MV-4-11 (cell line): ENCODE data around the gene DICER1.
"Not testable (repeated sequence)": the region's sequence is repeated elsewhere in the genome, so short reads cannot be mapped to it uniquely, and the experiment has no call there.

Experiments
- DNase-seq: peaks from one replicate; lab custom pipeline; 2025; lab: John Stamatoyannopoulos, UW

DICER1 gene

DNA sequence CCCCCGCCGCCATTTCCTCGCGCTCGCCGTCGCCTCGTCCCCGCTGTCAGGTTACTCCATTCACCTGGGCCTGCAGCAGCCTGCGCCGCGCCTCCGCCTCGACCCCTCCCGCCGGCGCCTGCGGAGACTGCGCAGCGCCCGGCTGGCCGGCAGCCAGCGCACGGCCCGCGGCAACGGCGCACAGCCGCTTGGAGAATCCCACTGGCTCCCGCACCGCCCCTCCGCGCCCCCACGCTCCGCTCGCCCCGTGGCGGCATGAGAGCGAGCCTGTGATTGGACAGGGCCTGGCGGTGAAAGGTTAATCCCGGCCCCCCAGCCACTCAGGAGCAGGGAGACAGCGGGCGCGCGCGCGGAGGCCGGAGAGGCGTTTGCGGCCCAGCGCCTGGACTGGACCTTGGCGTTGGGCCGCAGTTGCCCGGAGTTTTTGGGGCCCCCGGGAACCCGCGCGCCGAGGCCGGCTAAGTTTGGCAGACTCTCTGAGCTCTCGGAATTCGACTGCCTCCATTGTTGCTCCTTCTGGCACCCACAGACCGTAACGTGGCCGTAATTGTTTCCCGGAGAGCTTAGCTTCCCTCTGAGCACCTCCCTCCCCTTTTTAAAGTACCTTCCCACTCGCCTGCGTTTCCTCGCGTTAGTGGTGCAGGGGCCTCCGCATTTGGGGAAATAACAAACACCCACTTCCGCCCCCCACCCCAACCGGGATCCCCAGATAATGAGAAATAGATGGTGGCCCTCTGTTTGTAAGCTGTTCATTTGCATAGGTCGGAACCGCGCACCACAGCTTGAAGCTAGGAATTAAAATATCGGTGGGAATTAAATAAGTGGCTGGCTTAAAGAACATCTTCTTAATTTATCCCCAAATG is at the start of gene DICER1:
Gene DICER1 (minus strand): TSS at position 203 of the 863 bp plus-strand sequence. CDS start 24,071 bp downstream, outside the sequence.
- DNase-seq: peak; percentile 84

DNA sequence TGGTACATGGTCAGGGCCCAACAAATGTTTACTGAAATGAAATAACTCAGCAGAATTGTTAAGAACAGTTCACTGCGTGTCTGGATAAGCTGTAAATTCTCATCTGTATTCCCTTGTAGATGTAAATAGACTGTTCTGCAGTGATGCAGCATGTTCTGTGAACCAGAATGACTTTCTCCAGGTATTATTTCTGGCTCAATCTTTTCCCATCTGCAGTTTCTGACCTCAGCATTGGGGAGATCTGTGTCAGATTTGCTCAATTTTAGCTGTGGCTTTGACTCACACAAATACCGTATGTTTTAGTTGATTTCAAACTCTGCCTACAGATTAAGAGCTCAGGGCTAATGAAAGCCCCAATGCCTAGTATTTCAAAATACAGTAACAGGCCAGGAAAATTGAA is 49.2 kb upstream of the DICER1 start:
- DNase-seq: no peak

GRCh38 chr14:95204705-95205104 is 47.4 kb upstream of the DICER1 start:
- DNase-seq: no peak

GRCh38 chr14:95201745-95202144 is 44.4 kb upstream of the DICER1 start:
- not testable (repeated sequence) for DNase-seq

- peak; percentile 64 for DNase-seq
These were observed 43.1 kb upstream of the DICER1 start for GRCh38 chr14:95200404-95200803.

DNA sequence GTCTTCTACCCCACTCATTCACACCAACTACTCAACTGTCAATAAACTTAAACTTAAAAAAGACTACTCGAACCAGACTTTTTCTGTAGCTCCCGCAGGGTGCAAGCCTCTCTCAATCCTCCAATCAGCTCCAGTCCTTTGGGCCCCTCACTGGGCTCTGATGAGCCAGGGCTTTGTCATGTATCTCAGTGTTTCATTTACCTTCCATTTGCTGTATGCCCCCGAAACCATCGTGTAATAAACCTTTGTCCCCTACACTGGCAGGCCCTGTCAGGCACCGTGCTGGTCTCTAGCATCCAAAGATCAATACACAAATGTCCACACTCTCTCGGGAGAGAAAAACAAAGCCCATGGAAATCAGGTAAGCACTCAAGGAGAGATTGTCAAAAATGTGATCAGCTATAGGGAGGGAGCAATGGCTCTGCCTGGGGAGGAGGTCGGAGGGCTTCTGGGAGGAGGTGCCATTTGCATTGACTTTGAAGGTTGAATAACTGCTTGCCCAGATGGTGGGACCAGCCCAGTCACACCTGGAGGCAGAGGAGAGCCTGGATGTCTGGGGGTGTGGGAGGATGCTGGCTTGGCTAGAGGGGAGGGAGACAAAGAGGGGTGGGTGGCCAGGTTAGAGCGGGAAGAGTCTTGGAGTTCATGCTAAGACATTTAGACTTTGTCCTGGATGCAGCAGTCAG is 42.1 kb upstream of the DICER1 start:
- no peak for DNase-seq

DNA sequence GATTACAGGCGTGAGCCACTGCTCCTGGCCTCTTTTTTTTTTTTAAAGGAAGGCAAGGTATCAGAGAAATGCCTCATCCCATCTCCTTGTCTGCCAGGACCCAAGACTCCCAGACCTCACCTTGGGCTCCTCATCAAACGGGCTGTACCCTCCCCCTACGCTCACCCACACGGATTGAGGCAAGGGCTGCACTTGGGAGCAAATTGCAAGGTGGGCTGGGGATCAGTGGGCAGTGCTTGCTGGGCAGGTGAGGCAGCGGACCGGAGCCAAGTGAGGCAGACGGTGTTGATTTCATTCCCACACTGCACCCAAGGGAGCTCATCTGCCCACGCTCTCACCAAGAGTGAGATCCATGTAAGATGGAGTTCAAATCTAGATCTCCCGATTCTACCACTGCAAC is 41.0 kb upstream of the DICER1 start:
- no peak for DNase-seq

GRCh38 chr14:95197551-95197950 is 40.2 kb upstream of the DICER1 start:
- no peak for DNase-seq

DNA sequence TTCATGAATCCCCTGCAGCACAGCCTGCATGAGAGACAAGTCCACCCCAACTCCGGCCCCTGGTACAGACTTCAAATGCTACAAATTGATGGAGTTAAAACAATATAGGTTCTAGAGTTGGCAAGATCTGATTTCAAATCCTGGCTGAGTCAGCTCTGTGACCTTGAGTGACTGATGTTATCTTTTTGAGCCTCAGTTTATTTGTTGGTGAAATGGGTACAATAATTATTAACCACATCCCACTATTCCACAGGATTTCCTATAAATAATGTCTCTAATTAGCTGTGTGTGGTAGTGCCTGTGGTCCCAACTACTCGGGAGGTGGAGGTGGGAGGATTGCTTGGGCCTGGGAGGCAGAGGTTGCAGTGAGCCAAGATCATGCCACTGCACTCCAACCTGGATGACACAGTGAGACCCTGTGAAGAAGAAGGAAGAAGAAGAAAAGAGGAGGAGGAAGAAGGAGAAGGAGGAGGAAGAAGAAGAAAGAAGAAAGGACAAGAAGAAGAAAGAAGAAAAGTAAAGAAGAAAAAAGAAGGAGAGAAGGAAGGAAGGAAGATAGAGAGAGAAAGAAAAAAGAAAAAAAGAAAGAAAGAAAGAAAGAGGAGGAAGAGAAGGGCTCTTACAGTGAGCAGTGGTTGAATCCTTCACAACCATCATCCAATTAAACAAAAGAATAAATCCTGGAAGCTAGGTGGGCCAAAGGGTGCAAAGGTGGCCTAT is 39.7 kb upstream of the DICER1 start:
- DNase-seq: no peak

- DNase-seq: peak; percentile 18
These were observed 38.9 kb upstream of the DICER1 start for GRCh38 chr14:95196268-95196667.

GRCh38 chr14:95195031-95195430 is 37.7 kb upstream of the DICER1 start:
- DNase-seq: no peak

DNA sequence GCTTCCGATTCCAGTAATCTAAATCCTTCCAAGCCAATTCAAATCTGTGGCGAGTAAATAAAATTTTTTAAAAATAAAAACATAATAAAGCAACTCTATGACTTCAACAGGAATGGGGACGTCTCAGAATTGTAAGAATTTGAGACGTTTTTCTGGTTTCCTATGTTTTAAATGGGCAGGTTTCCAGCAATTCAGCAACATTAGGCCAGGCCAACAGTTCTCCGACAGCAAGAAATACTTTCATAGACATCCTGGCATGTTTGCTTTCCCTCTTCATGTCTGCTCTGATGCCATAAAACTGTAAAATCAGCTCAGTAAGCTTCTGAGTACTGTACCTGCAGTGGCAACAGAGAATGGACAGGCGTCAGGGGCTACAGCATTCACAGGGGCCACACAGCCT is 35.8 kb upstream of the DICER1 start:
- no peak for DNase-seq

DNA sequence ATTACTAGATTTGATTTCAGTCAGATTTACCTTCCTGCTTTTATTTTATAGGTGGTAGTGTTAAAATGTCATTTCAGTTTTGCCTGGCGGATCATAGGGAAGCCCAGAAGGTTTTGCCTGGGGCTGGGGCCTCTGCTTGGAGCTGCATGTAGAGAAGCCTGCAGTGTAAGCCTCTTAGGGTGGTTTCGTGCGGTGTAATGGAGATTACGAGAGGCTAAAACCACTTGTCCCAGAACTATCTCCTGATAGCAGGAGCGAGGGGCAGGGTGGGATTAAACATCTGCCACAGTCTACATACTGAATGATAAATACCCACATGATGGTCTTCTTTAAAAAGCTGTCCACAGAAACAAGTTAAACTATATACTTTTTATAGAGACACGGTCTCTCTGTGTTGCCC is 35.0 kb upstream of the DICER1 start:
- no peak for DNase-seq

DNA sequence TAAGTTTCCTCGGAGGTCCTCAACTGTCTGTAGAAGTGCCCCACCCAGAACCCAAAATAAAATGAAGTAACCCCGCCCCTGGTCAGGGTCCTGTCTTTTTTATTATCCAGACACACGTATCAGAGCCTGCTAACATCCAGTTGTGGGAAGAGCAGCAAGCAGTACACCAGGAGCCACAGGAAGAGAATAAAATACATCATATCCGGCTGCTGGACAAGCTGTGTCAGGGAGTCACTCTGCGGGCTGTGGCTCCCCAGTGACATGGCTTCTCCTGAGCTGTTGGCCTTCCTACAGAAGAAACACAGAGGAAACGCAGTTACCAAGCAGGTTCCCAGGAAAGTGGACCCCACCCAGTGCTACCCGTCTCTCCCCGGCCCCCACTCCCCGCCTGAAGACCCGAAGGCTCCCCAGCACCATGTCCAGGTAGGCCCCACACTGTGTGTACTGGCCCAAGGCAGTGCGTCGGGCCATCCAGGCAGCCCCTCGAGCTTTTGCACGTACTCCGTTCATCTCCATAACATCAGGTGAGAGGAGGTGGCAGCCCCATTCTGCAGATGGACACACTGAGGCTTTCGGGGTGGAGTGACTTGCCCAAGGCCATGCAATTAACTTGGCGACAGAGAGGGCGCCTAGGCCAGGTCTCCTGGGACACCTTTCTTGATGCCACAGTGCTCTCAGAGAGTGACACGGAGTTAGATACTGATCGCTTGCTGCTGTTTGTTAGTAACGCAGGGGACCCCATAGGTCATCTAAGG is 34.3 kb upstream of the DICER1 start:
- no peak for DNase-seq

DNA sequence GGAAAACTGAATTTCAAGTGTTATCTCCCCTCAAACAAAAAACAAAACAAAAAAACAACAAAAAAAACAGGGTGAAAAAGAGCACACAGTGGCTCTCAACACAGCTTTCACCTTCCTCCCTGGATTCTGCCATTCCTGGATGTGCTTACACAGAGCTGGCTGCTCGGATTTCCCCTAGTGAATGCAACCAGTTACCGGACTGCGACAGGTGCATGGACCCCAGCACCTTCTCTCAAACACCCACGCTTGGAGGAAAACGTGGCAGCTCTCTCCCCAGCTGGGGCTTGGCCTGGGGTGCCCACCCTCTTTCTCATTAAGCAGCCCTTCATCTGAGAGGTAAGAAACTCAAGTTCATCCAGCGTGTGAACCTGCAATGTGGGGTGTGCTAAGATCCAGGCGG is 33.5 kb upstream of the DICER1 start:
- DNase-seq: no peak

- no peak for DNase-seq
These were observed 33.1 kb upstream of the DICER1 start for GRCh38 chr14:95190346-95190840.

DNA sequence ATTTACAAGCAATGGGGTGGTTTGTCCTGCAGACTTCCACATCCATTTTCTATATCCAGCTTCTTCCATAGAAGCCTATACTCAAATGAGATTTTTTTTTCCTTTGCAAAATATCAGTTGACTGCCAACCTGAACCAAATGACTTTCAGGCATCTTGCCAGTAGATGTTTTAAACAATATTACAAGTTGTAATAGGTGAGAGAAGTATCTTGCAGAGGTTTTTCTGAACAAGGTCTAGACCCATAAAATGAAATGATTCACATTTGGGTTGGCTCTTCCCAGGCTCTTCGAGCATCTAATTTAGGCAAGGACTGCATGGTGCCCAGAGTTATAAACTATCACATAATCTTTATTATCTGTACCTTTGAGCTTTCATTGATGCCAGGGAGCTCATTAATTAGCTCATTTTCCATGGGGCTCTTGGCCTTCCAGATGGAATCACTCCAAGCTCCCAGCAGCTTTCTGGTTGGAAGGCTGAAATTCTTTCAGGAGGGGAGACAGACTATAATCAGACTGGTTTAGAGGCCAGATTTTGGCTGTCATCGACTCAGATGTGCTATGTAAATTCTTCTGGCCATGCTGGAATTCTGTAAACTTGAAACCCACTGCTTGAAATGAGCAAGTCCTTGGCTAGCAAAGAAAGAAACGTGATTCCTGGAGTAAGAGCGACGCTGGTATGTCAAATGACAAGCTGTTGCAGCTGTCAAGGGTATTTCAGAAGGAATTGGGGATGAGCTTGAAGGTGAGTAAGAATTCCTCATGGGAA is 32.2 kb upstream of the DICER1 start:
- DNase-seq: no peak

DNA sequence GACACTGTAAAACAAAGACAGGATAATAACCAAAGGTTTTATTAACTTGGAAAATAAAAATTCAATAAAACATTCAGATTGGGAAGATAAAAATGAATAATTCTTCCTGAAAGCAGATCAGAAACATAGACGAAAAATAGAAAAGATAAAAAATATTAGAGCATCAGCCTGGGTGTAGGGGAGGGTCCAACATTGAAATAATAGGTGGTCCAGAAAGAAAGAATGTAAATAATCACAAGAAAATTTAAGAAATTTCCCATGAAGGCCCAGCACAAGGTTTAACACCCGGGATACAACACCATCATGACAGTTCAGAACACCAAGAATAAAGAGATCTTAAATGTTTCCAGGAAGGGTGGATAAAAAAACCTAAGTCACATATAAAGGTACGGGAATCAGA is 31.1 kb upstream of the DICER1 start:
- DNase-seq: no peak

DNA sequence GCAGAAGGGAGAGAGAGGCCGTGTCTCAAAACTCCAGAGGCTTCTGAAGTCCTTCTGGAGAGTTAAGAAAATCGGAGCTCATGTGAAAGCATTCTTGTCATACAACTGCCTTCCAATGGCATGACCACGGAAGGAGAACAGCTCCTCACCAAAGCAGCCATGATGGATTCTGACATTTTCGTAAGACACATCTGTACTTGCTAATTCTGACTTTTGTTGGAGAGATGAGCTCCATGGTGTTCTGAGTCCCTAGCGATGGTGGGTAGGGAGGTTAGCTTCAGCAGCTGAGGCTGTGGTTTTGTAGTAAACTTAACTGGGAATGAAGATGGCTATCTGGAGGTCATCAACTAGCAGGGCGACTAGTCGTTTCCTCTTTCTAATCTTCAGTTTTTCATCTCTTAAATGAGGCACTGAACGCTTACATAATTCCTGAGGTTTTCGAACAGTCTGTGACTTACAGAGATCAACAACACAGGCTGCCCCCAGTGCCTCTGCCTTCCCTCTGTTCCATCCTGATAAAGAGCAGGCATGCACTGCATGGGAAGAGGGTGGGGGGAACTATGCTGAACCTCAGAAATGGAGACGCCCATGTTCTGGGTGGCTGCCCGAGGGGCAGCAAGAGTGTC is 28.6 kb upstream of the DICER1 start:
- DNase-seq: peak; percentile 94

DNA sequence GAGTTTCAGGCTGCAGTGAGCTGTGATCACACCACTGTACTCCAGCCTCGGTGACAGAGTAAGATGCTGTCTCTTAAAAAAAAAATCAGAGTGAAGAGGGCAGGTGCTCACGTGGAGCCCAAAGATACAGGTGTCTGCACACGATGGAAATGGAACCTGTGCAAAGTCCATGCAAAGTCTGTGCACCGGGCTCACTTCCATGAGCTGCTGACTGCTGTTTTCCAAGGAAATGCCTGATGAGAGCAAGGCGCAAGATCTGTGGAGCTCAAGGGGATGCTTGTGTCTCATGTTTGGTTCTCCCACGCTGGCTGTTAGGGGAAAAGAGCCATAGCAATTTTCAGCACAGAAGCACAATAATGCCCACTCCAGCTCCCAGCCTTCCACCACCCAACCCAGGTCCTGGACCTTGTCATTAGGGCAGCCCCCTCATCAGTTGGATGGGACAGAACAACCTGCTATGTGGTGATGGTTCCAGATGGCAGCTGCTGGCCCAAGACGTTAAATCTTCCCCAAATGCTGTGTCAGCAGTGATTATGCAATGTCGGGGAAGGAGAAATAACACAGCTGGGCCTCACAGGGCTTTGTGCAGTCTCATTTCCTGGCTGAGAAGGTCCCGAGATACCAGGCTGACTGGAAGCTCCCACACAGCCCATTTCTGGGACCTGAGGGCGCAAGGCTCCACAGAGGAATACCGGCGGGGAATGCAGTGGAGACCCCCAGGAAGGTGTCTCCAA is 27.9 kb upstream of the DICER1 start:
- peak; percentile 91 for DNase-seq
